Heart left ventricle (tissue), 16 donors: ENCODE data around the gene ADAM8. TPM values are rescaled to one million over a fixed set of nuclear protein-coding genes. Genes with fewer than 3 reads are reported as not detected.

ENCODE experiments used
- ATAC-seq, 4 donors: fragments of 200-7000 bp; cut with Tn5 transposase; one replicate each; pipeline ENCODE4 v1.9.1; 2020 to 2022; ENCODE audit warnings: moderate library complexity in 4 of 4, mild to moderate bottlenecking in 3 of 4, moderate number of reproducible peaks in 1 of 4
- DNase-seq, 5 donors: peaks; one replicate each; pipeline ENCODE4 v3.0.0-alpha.2; 2020
- H3K27ac ChIP-seq, 12 donors: fragments of 200-600 bp; sonication (generic) in 4 of 12; one replicate each; pipeline versions ENCODE4 v1.5.0 to v1.8.0; 2016 to 2022; ENCODE audit warnings: mild to moderate bottlenecking in 2 of 12
- H3K27me3 ChIP-seq, 9 donors: fragments of 200-600 bp; sonication (generic) in 2 of 9; one replicate each; pipeline versions ENCODE4 v1.5.1 to v1.8.0; 2016 to 2022; ENCODE audit warnings: mild to moderate bottlenecking in 3 of 9
- H3K36me3 ChIP-seq, 9 donors: fragments of 200-600 bp; sonication (generic) in 2 of 9; one replicate each; pipeline versions ENCODE4 v1.5.0 to v1.8.0; 2018 to 2022; ENCODE audit warnings: mild to moderate bottlenecking in 2 of 9
- H3K4me1 ChIP-seq, 12 donors: fragments of 200-600 bp; sonication (generic) in 4 of 12; one replicate each; pipeline versions ENCODE4 v1.5.0 to v1.8.0; 2016 to 2022; ENCODE audit warnings: mild to moderate bottlenecking in 3 of 12
- H3K4me3 ChIP-seq, 12 donors: fragments of 200-600 bp; sonication (generic) in 4 of 12; one replicate each; pipeline versions ENCODE4 v1.5.0 to v1.8.0; 2017 to 2022; ENCODE audit warnings: mild to moderate bottlenecking in 9 of 12, moderate library complexity in 4 of 12
- H3K9me3 ChIP-seq, 12 donors: fragments of 200-600 bp; sonication (generic) in 4 of 12; one replicate each; pipeline versions ENCODE4 v1.5.0 to v1.8.0; 2016 to 2022; ENCODE audit warnings: mild to moderate bottlenecking in 1 of 12
- CTCF ChIP-seq, 12 donors: fragments of 200-600 bp; sonication (generic) in 4 of 12; IDR thresholded peaks; one replicate each; pipeline versions ENCODE4 v1.5.0 to v1.8.0; 2018 to 2022; ENCODE audit warnings: antibody characterized with exemption in 12 of 12, mild to moderate bottlenecking in 5 of 12
- POLR2A ChIP-seq, 2 donors: fragments of 450-650 bp; IDR thresholded peaks; one replicate each; pipeline ENCODE4 v1.6.1; 2017; ENCODE audit warnings: antibody characterized with exemption in 2 of 2, mild to moderate bottlenecking in 2 of 2, moderate library complexity in 2 of 2
- whole genome bisulfite sequencing, 4 donors: extraction: QIAGEN DNeasy Blood & Tissue Kit in 2 of 4; methylation state at CpG; one replicate each; pipeline versions ENCODE4 v1.1.5 to v1.1.7; 2013 to 2018; 5-methylcytosine and 5-hydroxymethylcytosine counted together
- intact Hi-C, 10 donors: fragments of 100-400 bp; cut with DNase I; formaldehyde crosslinking; loops; one replicate each; pipeline versions ENCODE4 v1.11.1 to v1.14.2; 2022
- polyA plus RNA-seq, 2 donors: library from polyadenylated mRNA; stranded (reverse); fragments of 200-250 nt; gene quantifications; one replicate each; pipeline ENCODE4 v1.2.3, GENCODE V29; 2013
- total RNA-seq, 9 donors: library from RNA; depleted of rRNA in 2 of 9; stranded (reverse); fragments of >200 nt in 2 of 9; fragmentation: NEBNext Ultra II Directional in 3 of 9; extraction: Animal tissue kit (Norgen Biotek cat#: 25700) in 3 of 9; gene quantifications; one replicate each; pipeline versions ENCODE4 v1.1.0 to v1.2.4, GENCODE V29; 2016 to 2023
- donor health status: ischemic (EF 13 %, LVEDD 7.1; RV severe dilation, severe dysfunction).
- donor health status: healthy with polysubstance abuse.
- donor health status: DM: no; HTN: yes; CAD: no.
- donor health status: DM: no; HTN: no; CAD: no.
- donor health status: ischemic (EF 25% LVEDD 6.9; RV normal size, moderate dysfunction).
- donor health status: ischemic (EF 25% LVEDD 5.7; RV mildly dilated, moderate dysfunction).
- donor health status: healthy.
- donor health status: DM: yes; HTN: yes; CAD: no.
- donor health status: ischemic (EF 35%, LVEDD 5.7; RV mildly dilated, moderate dysfunction).
- donor health status: nonischemic (EF 11% LVEDD 7.7; RV severe dilation, severe dysfunction).
- donor health status: DM: yes; HTN: yes; CAD: no.
- donor health status: PGD.
- donor health status: ischemic (EF 29% LVEDD 5.4; RV normal size, mild dysfunction).
- donor health status: nonischemic (EF 23%, LVEDD 6.1; RV moderate dilation, normal function).

ADAM8 gene
- total and polyA plus RNA-seq, 11 donors = 0.50 to 10.3 (median 1.6) TPM

GRCh38 chr10:133299738-133300137 is 23.1 kb upstream of the ADAM8 start:
- TF ChIP-seq CTCF (IDR thresholded peaks at IDR 0.05) (no peak), POLR2A (IDR thresholded peaks at IDR 0.05) (no peak)
- Histone ChIP-seq H3K27ac (no peak overlapping the region), H3K36me3 (peaks cover 5 to 84% (median 76%) of the 10 kb centered on the region in 9 donors), H3K27me3 (no peaks in the 10 kb centered on the region), H3K4me1 (peaks cover 0 to 5% (median 0%) of the 10 kb centered on the region in 12 donors), H3K9me3 (no peaks in the 10 kb centered on the region), H3K4me3 (no peak overlapping the region)
- 95 to 98% (median 96%) methylated on average over 14 of the region's 14 CpGs for WGBS, 4 donors
- no peak for ATAC-seq
- intact Hi-C loops = no loop called here
- DNase-seq = no peak

- H3K27ac ChIP-seq = no peak overlapping the region
- no peaks in the 10 kb centered on the region for H3K9me3 ChIP-seq
- no peak overlapping the region for H3K4me3 ChIP-seq
- H3K4me1 ChIP-seq = peaks cover 0 to 7% (median 0%) of the 10 kb centered on the region in 12 donors
- no peak for DNase-seq
- no peaks in the 10 kb centered on the region for H3K27me3 ChIP-seq
- intact Hi-C loops = no loop called here
- ATAC-seq = no peak
- TF ChIP-seq POLR2A (IDR thresholded peaks at IDR 0.05) (no peak), CTCF (IDR thresholded peaks at IDR 0.05) (no peak)
- peaks cover 5 to 90% (median 81%) of the 10 kb centered on the region in 9 donors for H3K36me3 ChIP-seq
- 89 to 100% (median 91%) methylated on average over 10 of the region's 10 CpGs for WGBS, 4 donors
Measured at GRCh38 chr10:133299224-133299623, 22.6 kb upstream of the ADAM8 start.

DNA sequence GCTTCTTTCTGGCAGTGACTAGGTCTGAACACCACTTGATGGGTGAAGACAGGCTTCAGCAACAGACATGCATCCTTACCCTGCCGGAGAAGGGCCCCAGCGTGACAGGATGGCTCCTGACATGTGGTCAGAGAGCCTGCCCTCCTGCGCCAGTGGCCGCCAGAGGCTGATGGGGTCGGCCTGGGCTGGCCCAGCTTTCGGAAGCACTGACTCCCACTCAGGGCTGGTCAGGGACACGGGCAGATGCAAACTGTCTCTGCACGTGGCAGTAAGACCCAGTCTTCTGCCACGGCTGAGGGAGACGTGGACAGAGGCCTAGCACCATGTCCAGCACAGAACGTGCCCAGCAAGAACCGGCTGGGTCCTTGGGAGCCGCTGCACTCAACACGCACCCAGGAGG is 21.8 kb upstream of the ADAM8 start:
- Histone ChIP-seq H3K36me3 (peaks cover 5 to 97% (median 89%) of the 10 kb centered on the region in 9 donors), H3K4me1 (peaks cover 0 to 12% (median 0%) of the 10 kb centered on the region in 12 donors), H3K27ac (no peak overlapping the region), H3K27me3 (no peaks in the 10 kb centered on the region), H3K9me3 (no peaks in the 10 kb centered on the region), H3K4me3 (no peak overlapping the region)
- no peak for TF ChIP-seq POLR2A (IDR thresholded peaks at IDR 0.05)
- no peak for TF ChIP-seq CTCF (IDR thresholded peaks at IDR 0.05)
- intact Hi-C loops = no loop called here
- 88 to 94% (median 91%) methylated on average over 11 to 14 of the region's 14 CpGs for WGBS, 4 donors
- ATAC-seq = no peak
- peak in 1 of 5 donors; percentile 17 for DNase-seq

DNA sequence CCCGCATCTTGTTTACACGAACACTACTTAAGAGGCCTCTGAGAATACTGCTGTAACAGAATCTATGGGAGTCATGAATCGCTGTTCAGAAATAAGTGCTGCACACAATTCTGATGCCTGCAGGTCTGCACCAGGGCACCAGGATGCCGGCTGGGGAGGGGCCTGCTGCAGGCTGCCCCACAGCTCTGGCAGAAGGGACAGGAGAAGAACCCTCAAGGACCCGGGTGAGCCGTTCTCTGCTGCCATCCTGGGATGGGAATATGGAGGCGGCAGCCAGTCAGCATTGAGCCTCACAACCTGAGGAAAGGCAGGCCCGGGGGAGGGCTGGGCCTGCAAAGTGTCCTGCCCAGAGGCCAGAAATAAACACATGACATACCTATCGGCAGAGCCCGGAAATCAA is 20.8 kb upstream of the ADAM8 start:
- Histone ChIP-seq H3K4me3 (no peak overlapping the region), H3K27ac (no peak overlapping the region), H3K4me1 (peaks cover 0 to 22% (median 0%) of the 10 kb centered on the region in 12 donors), H3K27me3 (no peaks in the 10 kb centered on the region), H3K36me3 (peaks cover 5 to 100% (median 98%) of the 10 kb centered on the region in 9 donors), H3K9me3 (no peaks in the 10 kb centered on the region)
- intact Hi-C loops = no loop called here
- ATAC-seq (no peak), DNase-seq (peak in 1 of 5 donors; percentile 44)
- WGBS, 4 donors = 90 to 92% (median 90%) methylated on average over 8 to 10 of the region's 10 CpGs
- TF ChIP-seq POLR2A (IDR thresholded peaks at IDR 0.05) (no peak), CTCF (IDR thresholded peaks at IDR 0.05) (no peak)
